ENCODE measurements around the gene MED15. TPM values are rescaled to one million over a fixed set of nuclear protein-coding genes. Genes with fewer than 3 reads are reported as not detected.

Gene MED15
- total and polyA plus RNA-seq, 2 donors from 2014 or later: 31.7 to 102 TPM

GRCh38 chr22:20494978-20495860, 12.2 kb upstream of the MED15 start, which contains the start of gene KLHL22:
Gene KLHL22, minus strand, starts transcription at chr22:20495795. Its CDS starts 6,584 bp downstream, at chr22:20489211.
- Histone ChIP-seq H3K4me1 (ENCODE audit: control insufficient read depth in 2 of 3, insufficient read depth in 2 of 3, low read depth in 1 of 3, low read length in 3 of 3) (peaks cover 0 to 10% (median 3%) of the 10 kb centered on the region in 3 donors), H3K36me3 (ENCODE audit: control insufficient read depth in 2 of 3, insufficient read depth in 3 of 3, low read length in 3 of 3) (peaks cover 0 to under 1% (median 0%) of the 10 kb centered on the region in 3 donors), H3K4me3 (ENCODE audit: low read length in 3 of 3) (peak within 1 kb of the TSS; percentile 75 to 97 (median 96)), H3K9me3 (ENCODE audit: control insufficient read depth in 2 of 3, insufficient read depth in 1 of 3, low read length in 3 of 3) (no peaks in the 10 kb centered on the region), H3K27me3 (ENCODE audit: control insufficient read depth, insufficient read depth, low read length) (no peaks in the 10 kb centered on the region), H3K27ac (ENCODE audit: low read depth in 2 of 2, low read length in 2 of 2) (peak within 1 kb of the TSS; percentile 97 to 99), H3K9ac (ENCODE audit: low read length in 3 of 3) (peak within 1 kb of the TSS; percentile 90 to 98 (median 97))
- peak; percentile 41 to 95 (median 58) for DNase-seq
- no peak for TF ChIP-seq CTCF (IDR thresholded peaks at IDR 0.05; ENCODE audit: borderline replicate concordance, extremely low read depth, insufficient read depth)
- FAIRE-seq: no peak
- intact Hi-C loops (cut with DNase I): no loop called here

- FAIRE-seq: no peak
- intact Hi-C loops (cut with DNase I): no loop called here
Measured at GRCh38 chr22:20495861-20496681, 11.3 kb upstream of the MED15 start.

GRCh38 chr22:20497426-20497825, 10.0 kb upstream of the MED15 start:
- intact Hi-C loops (cut with DNase I): no loop called here
- no peak overlapping the region for H3K4me3 ChIP-seq (ENCODE audit: low read length in 3 of 3)
- no peaks in the 10 kb centered on the region for H3K27me3 ChIP-seq (ENCODE audit: control insufficient read depth, insufficient read depth, low read length)
- H3K9me3 ChIP-seq (ENCODE audit: control insufficient read depth in 2 of 3, insufficient read depth in 1 of 3, low read length in 3 of 3): no peaks in the 10 kb centered on the region
- FAIRE-seq (no peak), DNase-seq (peak in 1 of 5 donors; percentile 22)
- H3K9ac ChIP-seq (ENCODE audit: low read length in 3 of 3): peak overlapping the region in 1 of 3 donors; percentile 41
- H3K27ac ChIP-seq (ENCODE audit: low read depth in 2 of 2, low read length in 2 of 2): no peak overlapping the region
- H3K36me3 ChIP-seq (ENCODE audit: control insufficient read depth in 2 of 3, insufficient read depth in 3 of 3, low read length in 3 of 3): peaks cover 0 to 3% (median 0%) of the 10 kb centered on the region in 3 donors
- H3K4me1 ChIP-seq (ENCODE audit: control insufficient read depth in 2 of 3, insufficient read depth in 2 of 3, low read depth in 1 of 3, low read length in 3 of 3): peaks cover 0 to 8% (median 3%) of the 10 kb centered on the region in 3 donors
- TF ChIP-seq CTCF (IDR thresholded peaks at IDR 0.05; ENCODE audit: borderline replicate concordance, extremely low read depth, insufficient read depth): no peak

More at GRCh38 chr22:20495861-20496681, 11.3 kb upstream of the MED15 start:
- peak overlapping the region; percentile 97 to 99 for H3K27ac ChIP-seq (ENCODE audit: low read depth in 2 of 2, low read length in 2 of 2)
- peaks cover 0 to 3% (median 0%) of the 10 kb centered on the region in 3 donors for H3K36me3 ChIP-seq (ENCODE audit: control insufficient read depth in 2 of 3, insufficient read depth in 3 of 3, low read length in 3 of 3)
- DNase-seq: peak; percentile 92 to 97 (median 96)
- no peaks in the 10 kb centered on the region for H3K27me3 ChIP-seq (ENCODE audit: control insufficient read depth, insufficient read depth, low read length)
- H3K9ac ChIP-seq (ENCODE audit: low read length in 3 of 3): peak overlapping the region; percentile 21 to 98 (median 97)
- H3K4me1 ChIP-seq (ENCODE audit: control insufficient read depth in 2 of 3, insufficient read depth in 2 of 3, low read depth in 1 of 3, low read length in 3 of 3): peaks cover 0 to 10% (median 3%) of the 10 kb centered on the region in 3 donors
- peak overlapping the region; percentile 75 to 97 (median 96) for H3K4me3 ChIP-seq (ENCODE audit: low read length in 3 of 3)
- H3K9me3 ChIP-seq (ENCODE audit: control insufficient read depth in 2 of 3, insufficient read depth in 1 of 3, low read length in 3 of 3): no peaks in the 10 kb centered on the region
- peak; percentile 78 for TF ChIP-seq CTCF (IDR thresholded peaks at IDR 0.05; ENCODE audit: borderline replicate concordance, extremely low read depth, insufficient read depth)

Data from kidney (tissue), 14 donors.